ENCODE results near the gene SLC22A16.
"Not testable (repeated sequence)": the region's sequence is repeated elsewhere in the genome, so short reads cannot be mapped to it uniquely, and the experiment has no call there.

Gene SLC22A16

GRCh38 chr6:110490110-110490509 is 13.7 kb upstream of the SLC22A16 start:
- DNase-seq (ENCODE audit: low read depth): no peak
- no peak for TF ChIP-seq CTCF (IDR thresholded peaks at IDR 0.05; ENCODE audit: low read length, missing control alignments)

GRCh38 chr6:110488606-110489190 is 12.3 kb upstream of the SLC22A16 start:
- no peak for DNase-seq (ENCODE audit: low read depth)
- no peak overlapping the region for H3K4me3 ChIP-seq (replicated peaks; ENCODE audit: low read depth, low read length)

More at GRCh38 chr6:110490110-110490509, 13.7 kb upstream of the SLC22A16 start:
- H3K4me3 ChIP-seq (replicated peaks; ENCODE audit: low read depth, low read length): no peak overlapping the region

GRCh38 chr6:110487968-110488381 is 11.6 kb upstream of the SLC22A16 start:
- H3K4me3 ChIP-seq (replicated peaks; ENCODE audit: low read depth, low read length); DNase-seq (ENCODE audit: low read depth): not testable (repeated sequence)

More at GRCh38 chr6:110488606-110489190, 12.3 kb upstream of the SLC22A16 start:
- TF ChIP-seq CTCF (IDR thresholded peaks at IDR 0.05; ENCODE audit: low read length, missing control alignments): no peak

- no peak for TF ChIP-seq CTCF (IDR thresholded peaks at IDR 0.05; ENCODE audit: low read length, missing control alignments)
- no peak for DNase-seq (ENCODE audit: low read depth)
- H3K4me3 ChIP-seq (replicated peaks; ENCODE audit: low read depth, low read length): no peak overlapping the region
These were observed 10.3 kb upstream of the SLC22A16 start for GRCh38 chr6:110486756-110487155.

- H3K4me3 ChIP-seq (replicated peaks; ENCODE audit: low read depth, low read length): no peak overlapping the region
- TF ChIP-seq CTCF (IDR thresholded peaks at IDR 0.05; ENCODE audit: low read length, missing control alignments): no peak
- no peak for DNase-seq (ENCODE audit: low read depth)
These were observed 9.1 kb upstream of the SLC22A16 start for GRCh38 chr6:110485491-110485890.

GRCh38 chr6:110484321-110484720 is 7.9 kb upstream of the SLC22A16 start:
- no peak overlapping the region for H3K4me3 ChIP-seq (replicated peaks; ENCODE audit: low read depth, low read length)
- TF ChIP-seq CTCF (IDR thresholded peaks at IDR 0.05; ENCODE audit: low read length, missing control alignments): no peak
- peak; percentile 47 for DNase-seq (ENCODE audit: low read depth)

- H3K4me3 ChIP-seq (replicated peaks; ENCODE audit: low read depth, low read length): no peak overlapping the region
- no peak for DNase-seq (ENCODE audit: low read depth)
- no peak for TF ChIP-seq CTCF (IDR thresholded peaks at IDR 0.05; ENCODE audit: low read length, missing control alignments)
These were observed 6.5 kb upstream of the SLC22A16 start for GRCh38 chr6:110482774-110483400.
